ENCODE measurements around the gene WRAP73.

The WRAP73 gene

DNA sequence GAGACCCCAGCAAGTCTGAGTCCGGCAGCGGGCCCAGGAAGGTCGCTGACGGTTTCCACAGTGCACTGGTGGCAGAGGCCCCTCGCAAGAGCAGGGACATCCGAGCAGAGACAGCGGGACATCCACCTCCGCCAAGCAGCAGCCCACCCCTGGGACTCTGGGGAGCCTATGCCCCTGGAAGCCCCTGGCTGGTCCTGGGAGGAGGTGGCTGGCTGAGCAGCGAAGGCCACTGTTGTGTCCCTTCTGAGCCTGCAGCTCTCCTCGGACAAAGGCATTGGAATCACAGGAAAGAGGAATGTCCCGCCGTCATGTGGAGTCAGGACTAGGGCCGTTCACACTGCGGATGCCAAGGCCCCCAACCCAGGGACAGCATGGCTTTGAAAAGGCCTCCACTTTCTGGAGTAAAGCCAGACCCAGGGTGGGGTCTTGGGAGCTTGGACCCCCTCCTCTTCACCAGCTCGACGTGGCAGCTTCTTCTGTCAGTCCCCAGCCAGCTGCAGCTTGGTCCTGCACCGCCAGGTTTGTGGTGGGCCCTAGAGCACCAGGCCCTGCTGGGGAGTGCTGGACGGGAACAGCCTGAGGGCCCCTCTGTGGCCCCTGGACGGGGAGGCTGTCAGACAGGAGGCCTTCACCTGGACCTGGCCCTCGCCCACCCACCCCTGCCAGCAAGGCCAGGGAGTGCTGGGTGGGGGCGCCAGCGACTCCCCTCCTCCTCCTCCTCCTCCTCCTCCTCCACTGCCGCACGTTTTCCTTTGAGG lies 40.0 kb downstream of the WRAP73 start:
- DNase-seq: no peak

- DNase-seq: no peak
Observed at GRCh38 chr1:3609016-3609768, 40.7 kb downstream of the WRAP73 start.

DNA sequence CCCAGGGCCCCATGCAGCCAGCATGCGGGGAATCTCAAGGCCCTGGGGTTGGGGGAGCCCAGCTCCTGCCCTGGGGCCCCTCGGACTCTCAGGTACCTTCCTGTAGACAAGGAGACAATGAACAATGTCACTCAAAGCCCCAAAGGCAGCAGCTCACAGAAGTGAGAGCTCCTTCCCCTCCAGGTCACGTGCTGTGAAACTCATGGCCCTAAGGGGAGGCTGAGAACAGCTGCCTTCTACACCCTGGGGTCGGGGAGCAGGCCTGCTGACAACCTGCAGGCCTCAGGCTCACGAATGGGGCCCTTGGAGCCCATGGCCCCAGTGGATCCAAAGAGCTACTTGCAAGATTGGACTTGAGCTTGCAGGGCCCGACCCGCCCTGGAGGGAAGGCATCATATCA lies 41.7 kb downstream of the WRAP73 start:
- no peak for DNase-seq

DNA sequence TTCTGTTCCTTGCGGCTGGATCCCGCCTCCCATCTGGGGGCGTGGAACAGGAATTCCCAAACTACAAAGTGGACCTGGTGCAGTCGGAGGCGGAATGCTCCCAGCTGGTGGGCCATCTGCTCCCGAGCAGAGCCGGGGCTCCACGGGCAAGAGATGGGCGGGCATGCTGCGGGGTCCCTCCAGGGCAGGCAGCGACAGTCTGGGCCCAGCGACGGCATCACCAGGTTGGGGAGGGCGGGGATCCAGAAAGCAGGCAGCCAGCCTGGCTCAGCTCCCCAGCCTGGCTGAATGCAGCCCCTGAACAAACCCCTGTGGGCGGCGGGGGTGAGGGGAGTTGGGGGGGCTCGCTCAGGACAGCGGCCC lies 42.2 kb downstream of the WRAP73 start:
- DNase-seq: no peak

DNA sequence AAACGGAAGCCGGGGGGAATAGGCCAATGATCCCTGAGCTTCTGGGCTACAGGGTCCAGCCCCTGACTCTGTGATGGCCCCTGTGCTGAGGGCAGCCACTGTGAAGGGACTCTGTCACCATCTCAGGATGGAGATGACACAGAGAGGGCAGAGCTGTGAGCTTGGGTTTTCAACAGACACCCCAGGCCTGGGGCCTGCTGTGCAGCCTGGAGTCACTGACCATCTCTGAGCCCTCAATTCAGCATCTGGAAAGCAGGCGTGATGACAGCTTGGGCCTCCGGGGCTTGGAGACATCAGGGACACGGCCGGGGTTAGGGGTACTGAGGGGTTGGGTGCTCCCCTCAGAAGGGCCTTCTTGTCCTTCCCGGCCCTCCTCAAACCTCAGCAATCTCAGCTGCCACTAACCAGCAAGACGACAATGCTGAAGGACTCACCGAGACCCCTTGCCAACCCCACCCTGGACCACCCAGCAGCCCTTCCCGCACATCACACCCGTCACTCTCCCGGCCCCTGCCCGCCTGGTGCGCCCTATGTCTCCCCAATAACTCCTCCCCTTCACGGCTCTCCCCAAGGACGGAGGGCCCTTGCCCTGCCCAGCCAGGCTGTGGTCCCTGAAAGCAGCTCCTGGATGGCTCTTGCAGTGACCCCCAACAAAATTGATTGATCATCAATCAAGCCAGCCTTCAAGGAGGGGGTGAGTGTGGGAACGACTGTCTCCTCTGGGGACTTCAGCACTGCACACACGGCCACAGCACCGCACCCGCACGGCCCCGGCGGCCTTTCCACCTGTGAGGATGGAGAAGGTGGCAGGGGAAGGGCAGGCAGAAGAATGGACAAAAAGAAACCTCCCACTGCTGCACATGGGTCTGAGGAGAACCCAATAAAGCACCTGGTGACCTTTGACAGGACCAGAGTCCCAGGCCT lies 42.9 kb downstream of the WRAP73 start:
- no peak for DNase-seq

DNA sequence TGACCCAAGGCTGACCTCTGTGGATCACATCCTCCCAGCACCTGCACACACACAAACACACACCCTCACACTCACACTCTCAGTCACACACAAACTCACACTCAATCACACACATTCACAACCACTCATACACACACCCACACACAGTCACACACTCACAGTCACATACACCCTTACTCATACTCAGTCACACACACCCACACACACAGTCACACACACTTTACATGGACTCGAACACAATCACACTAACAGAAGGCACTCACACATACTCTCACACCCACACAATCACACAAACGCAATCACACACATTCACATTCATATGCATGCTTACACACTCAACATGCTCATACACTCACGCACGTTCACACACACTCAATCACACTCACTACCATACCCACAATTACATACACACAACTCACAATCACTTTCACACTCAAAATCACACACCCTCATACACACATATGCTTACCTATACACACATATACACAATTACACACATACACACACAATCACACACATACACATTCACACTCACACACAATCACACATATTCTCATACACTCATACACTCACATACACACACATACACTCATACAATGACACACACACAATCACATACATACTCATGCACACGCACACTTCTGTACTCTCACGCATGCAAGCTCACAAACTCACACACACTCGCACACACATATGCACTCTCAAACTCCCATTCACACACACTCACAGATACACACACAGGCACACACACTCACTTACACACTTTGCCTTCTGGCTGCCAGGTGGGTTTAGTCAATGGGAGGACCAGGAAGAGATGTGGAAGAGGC lies 44.7 kb downstream of the WRAP73 start:
- DNase-seq: no peak

DNA sequence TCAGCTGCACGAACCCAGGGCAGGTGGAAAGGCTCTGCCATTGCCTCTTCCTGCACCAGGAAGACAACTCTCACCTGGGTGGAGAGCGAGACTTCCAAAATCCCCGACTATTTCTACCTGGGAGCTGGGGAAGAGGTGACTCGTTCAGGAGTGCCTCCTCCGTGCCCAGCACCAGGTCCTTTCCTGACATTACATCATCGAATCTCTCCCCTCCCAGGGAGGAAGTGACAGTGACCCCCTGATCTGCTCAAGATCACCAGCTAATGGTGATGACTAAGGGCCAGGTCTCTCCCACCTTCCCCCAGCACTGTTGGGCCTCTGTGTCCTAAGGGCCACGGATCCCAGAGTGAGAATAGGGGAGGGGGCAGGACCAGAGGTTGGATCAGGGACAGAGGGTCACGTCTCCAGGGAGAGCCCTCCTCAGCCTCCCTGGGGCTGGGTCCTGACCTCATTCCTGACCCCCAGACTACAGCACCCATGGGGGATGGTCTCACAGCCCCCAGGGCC lies 45.4 kb downstream of the WRAP73 start:
- no peak for DNase-seq

DNA sequence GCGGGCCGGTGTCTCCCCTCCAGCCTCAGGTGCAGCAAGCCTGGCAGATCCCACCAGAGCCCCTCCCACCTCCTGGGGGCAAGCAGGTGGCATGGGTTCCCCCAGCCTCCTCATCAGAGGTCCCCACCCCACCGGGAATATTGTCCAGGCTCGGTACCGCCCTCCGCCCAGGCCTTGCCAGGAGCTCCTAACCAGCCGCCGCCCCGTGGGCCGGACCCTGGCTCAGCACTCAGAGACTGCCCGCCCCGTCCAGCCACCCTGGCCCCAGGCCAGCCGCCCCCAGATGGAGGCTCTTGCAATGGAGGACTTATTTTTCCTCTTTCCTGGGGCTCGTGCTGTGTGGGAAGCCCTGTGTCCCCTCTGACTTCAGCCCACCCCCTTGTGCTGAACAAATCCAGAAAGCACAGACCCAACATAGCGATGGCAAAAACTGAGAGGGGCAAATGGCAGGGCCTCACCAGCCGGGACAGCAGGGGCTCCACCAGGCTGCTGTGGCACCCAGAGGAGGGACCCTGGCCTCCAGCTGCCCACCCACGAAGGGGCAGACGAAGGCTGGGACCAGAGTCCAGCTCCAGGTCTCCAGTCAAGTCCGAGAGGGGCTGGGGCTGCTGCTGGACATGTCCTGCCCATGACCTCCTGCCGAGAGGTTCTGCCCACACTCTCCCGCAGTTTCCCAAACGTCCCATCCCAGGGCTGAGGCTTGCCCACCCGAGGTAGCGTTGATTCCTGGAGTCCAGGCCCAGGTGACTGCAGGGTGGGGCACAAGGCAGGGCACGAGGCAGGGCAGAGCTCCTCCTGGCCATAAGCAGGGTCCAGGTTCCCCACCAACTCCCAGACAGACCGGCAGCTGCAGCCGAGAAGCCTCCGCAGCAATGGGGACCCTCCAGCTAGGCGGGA lies 46.1 kb downstream of the WRAP73 start:
- DNase-seq: no peak

- DNase-seq: no peak
Observed at GRCh38 chr1:3603156-3603555, 46.7 kb downstream of the WRAP73 start.

DNA sequence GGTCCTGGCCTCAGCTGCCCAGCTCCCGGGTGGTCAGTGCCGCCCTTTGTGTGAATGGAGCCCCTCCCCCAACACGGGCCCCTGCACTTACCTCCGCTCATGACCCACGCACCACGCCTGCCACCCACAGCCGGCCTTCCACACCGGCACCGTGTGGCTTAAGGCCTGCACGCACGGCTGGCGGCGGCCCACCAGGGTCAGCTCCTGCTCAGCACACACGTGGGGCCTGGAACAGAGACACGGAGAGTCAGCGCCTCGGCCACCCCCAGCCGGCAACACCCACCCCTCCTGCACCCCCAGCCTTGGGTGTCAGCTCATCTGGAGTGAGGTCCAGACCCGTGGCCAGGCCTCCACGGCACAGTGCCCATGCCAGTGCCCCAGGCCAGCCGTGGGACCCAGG lies 47.5 kb downstream of the WRAP73 start:
- no peak for DNase-seq

DNA sequence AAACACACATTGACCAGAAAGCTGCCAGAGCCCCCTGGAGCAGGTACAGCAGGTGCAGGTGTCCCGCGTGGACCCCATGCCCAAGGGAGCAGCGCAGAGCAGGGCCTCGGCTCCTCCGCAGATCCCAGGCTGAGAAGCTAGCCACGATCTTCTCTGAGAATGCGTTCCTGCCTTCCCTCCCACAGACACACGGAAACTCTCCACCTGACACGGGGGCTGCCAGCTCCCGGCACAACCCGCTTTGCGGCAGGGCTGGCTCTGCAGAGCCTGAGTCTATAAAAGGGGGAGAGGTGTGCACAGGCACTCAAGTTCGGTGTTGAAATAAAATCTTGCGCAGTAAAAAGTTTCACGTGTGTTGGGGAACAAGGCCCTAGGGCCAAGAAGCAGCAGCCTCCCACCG lies 48.2 kb downstream of the WRAP73 start:
- DNase-seq: no peak

GRCh38 chr1:3600354-3600753 lies 49.5 kb downstream of the WRAP73 start:
- no peak for DNase-seq

- no peak for DNase-seq
Observed at GRCh38 chr1:3599816-3600215, 50.1 kb downstream of the WRAP73 start.

- no peak for DNase-seq
Observed at GRCh38 chr1:3599286-3599811, 50.6 kb downstream of the WRAP73 start.

- no peak for DNase-seq
Observed at GRCh38 chr1:3598522-3599285, 51.2 kb downstream of the WRAP73 start.

DNA sequence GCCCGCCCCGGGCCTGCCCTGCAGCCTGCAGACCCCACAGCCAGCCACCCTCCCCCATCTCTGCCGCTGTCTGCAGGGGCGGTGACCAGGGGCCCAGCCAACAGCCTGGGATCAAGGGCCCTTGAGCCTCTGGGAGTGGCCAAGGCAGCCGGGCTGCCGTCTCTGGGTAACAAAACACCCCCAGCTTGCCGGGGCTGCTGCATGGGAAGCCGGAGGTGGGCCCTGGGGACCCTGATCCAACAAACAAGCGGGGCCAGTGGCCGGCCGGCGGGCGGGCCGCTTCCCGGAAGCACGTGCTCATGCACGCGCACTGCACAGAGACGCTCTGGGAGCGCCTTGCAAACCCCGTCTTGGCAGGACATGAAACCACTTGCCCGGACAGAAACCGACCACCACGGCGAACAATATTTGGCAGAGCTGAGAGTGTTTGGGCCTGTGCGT lies 51.8 kb downstream of the WRAP73 start:
- no peak for DNase-seq

DNA sequence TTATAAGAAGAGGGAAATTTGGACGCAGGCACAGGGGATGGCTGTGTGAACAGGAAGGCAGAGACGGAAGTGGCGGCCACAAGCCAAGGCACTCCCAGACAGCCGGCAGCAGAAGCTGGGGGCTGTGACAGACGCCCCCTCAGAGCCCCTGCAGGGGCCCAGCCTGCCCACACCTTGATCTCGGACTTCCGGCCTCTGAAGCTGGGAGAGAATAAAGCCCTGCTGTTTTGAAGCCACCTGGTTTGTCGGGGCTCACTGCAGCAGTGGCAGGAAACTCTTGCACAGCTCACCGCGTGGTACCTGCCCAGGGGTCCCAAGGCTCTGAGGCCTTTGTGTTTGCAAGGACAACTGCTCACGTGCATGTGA lies 52.3 kb downstream of the WRAP73 start:
- DNase-seq: no peak

DNA sequence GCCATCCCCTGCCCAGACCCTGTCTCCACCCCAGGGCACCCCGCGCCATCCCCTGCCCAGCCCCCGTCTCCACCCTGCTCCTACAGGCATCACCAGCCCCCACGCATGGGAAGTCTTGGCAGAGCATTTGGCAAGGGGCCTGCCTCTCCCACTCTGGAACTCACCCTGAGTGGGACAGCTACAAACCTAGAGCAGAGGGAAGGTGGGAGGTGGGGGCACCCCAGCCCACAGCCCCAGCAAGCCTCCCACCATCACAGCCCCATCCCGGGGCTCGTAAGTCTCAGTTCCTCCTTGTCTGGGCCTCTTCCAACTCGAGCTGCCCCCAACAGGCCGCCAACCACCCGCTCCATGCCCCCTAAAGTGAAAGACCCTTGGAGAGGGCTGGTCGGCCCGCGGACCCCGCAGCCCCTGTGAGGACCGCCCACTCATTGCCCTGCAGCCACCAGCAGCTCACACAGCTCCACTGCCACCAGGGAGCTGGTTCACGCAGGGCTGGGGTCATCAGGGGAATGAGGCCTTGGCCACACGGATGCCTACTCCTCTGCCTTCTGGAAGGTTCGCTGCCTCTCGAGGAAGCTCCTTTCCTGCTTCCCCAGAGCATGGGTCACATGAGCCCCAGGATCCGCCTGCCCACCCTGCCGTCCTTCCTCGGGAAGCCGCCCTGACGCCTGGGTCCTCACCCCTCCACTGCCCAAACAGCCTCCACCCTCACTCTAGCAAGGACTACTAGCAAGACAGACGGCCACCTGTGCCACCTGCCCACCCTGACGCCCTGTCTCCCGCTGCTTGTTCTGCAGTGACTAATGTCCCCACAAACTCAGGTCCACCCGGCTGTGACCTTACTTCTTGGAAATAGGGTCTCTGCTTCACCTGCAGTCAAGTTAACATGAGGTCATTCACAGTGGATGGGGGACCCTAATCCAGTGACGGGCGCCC lies 53.0 kb downstream of the WRAP73 start:
- DNase-seq: no peak

- no peak for DNase-seq
Observed at GRCh38 chr1:3595949-3596348, 54.0 kb downstream of the WRAP73 start.
